GM11168 (cell line): ENCODE measurements around the gene NME4.
"Not testable (repeated sequence)": the region's sequence is repeated elsewhere in the genome, so short reads cannot be mapped to it uniquely, and the experiment has no call there.

Experiments
- in situ Hi-C: fragments of 300-500 bp; cut with MboI; formaldehyde crosslinking; loops from one replicate; pipeline ENCODE4 v1.12.0; 2022; ENCODE audit warnings: low sequenced_read_pairs; ENCODE audit not compliant: unreplicated experiment

NME4 gene

GRCh38 chr16:375212-375611, 21.8 kb upstream of the NME4 start:
- in situ Hi-C loops, result no loop called here

- in situ Hi-C loops, result no loop called here
Observed at GRCh38 chr16:375927-376816, 20.8 kb upstream of the NME4 start.

GRCh38 chr16:376817-377418, 20.1 kb upstream of the NME4 start:
- in situ Hi-C loops, result no loop called here

GRCh38 chr16:377419-377951, 19.5 kb upstream of the NME4 start:
- in situ Hi-C loops, result no loop called here

- in situ Hi-C loops, result not testable (repeated sequence)
Observed at GRCh38 chr16:378113-378820, 18.7 kb upstream of the NME4 start.

- in situ Hi-C loops, result no loop called here
Observed at GRCh38 chr16:378821-379182, 18.2 kb upstream of the NME4 start.

- in situ Hi-C loops, result no loop called here
Observed at GRCh38 chr16:379183-379960, 17.6 kb upstream of the NME4 start.

- in situ Hi-C loops, result no loop called here
Observed at GRCh38 chr16:379961-380761, 16.8 kb upstream of the NME4 start.

GRCh38 chr16:380762-381011, 16.3 kb upstream of the NME4 start:
- in situ Hi-C loops, result no loop called here

GRCh38 chr16:381012-381788, 15.8 kb upstream of the NME4 start:
- in situ Hi-C loops, result no loop called here

- in situ Hi-C loops, result no loop called here
Observed at GRCh38 chr16:381789-382717, 14.9 kb upstream of the NME4 start, which contains the start of gene PGAP6. Gene PGAP6 (minus strand): TSS chr16:381978. CDS start chr16:381821, 157 bp downstream.

- in situ Hi-C loops, result no loop called here
Observed at GRCh38 chr16:383326-384051, 13.5 kb upstream of the NME4 start.

GRCh38 chr16:386641-387156, 10.3 kb upstream of the NME4 start:
- in situ Hi-C loops, result no loop called here

- in situ Hi-C loops, result not testable (repeated sequence)
Observed at GRCh38 chr16:387761-388666, 9.0 kb upstream of the NME4 start.

GRCh38 chr16:389352-389751, 7.6 kb upstream of the NME4 start:
- in situ Hi-C loops, result no loop called here

- in situ Hi-C loops, result no loop called here
Observed at GRCh38 chr16:391885-392335, 5.1 kb upstream of the NME4 start.
